Caco-2 (cell line): ENCODE measurements around the gene LPAR1. TPM values are rescaled to one million over a fixed set of nuclear protein-coding genes. Genes with fewer than 3 reads are reported as not detected.

Experiments
- BruUV-seq: library from RNA; stranded (reverse); fragments of 400-500 nt; replicated peaks from 2 replicates; lab custom pipeline; 2021; lab: Mats Ljungman, UMichigan
- CTCF ChIA-PET: fragments of 300-600 bp; sonication (Branson Sonifier 250); formaldehyde crosslinking; loops from one replicate; lab custom pipeline; 2022; ENCODE audit warnings: antibody characterized with exemption; lab: Charles Lee
- POLR2A ChIA-PET: fragments of 300-600 bp; sonication (Branson Sonifier 250); formaldehyde crosslinking; loops from one replicate; lab custom pipeline; 2022; ENCODE audit warnings: antibody characterized with exemption; lab: Charles Lee
- DNase-seq, 2 experiments: peaks; one replicate each; pipeline versions ENCODE4 v3.0.0 to v3.0.0-alpha.2; 2020 to 2022
- H3K27me3 ChIP-seq: replicated peaks from 2 replicates; pipeline ENCODE4 v1.6.0; 2011; ENCODE audit warnings: low read length; ENCODE audit not compliant: control insufficient read depth, insufficient read depth
- H3K36me3 ChIP-seq: 2 replicates; pipeline ENCODE4 v1.5.1; 2011; ENCODE audit warnings: low read length; ENCODE audit not compliant: control insufficient read depth, insufficient read depth
- H3K4me1 ChIP-seq: fragments of 250-450 bp; sonication (Bioruptor Pico); 2 replicates; pipeline ENCODE4 v1.5.1; 2020; ENCODE audit warnings: mild to moderate bottlenecking
- H3K4me3 ChIP-seq: 2 replicates; pipeline ENCODE4 v1.5.1; 2011; ENCODE audit warnings: low read depth, mild to moderate bottlenecking, control low read depth, low read length
- H3K9me3 ChIP-seq: fragments of 250-450 bp; sonication (Bioruptor Pico); 2 replicates; pipeline ENCODE4 v1.5.1; 2020; ENCODE audit warnings: mild to moderate bottlenecking, moderate library complexity
- H3K27ac Mint-ChIP-seq: one replicate; pipeline ENCODE4 v1.8.0; 2022; ENCODE audit warnings: mixed read lengths; ENCODE audit not compliant: unreplicated experiment
- H3K27me3 Mint-ChIP-seq: one replicate; pipeline ENCODE4 v1.8.0; 2022; ENCODE audit warnings: mixed read lengths; ENCODE audit not compliant: insufficient read depth, unreplicated experiment
- H3K36me3 Mint-ChIP-seq: one replicate; pipeline ENCODE4 v1.8.0; 2022; ENCODE audit warnings: mild to moderate bottlenecking, mixed read lengths; ENCODE audit not compliant: insufficient read depth, unreplicated experiment
- H3K4me1 Mint-ChIP-seq: one replicate; pipeline ENCODE4 v1.8.0; 2022; ENCODE audit warnings: low read depth, mixed read lengths; ENCODE audit not compliant: unreplicated experiment
- H3K4me3 Mint-ChIP-seq: one replicate; pipeline ENCODE4 v1.8.0; 2022; ENCODE audit warnings: mild to moderate bottlenecking, moderate library complexity, mixed read lengths; ENCODE audit not compliant: unreplicated experiment
- H3K9me3 Mint-ChIP-seq: one replicate; pipeline ENCODE4 v1.8.0; 2022; ENCODE audit warnings: mixed read lengths; ENCODE audit not compliant: unreplicated experiment
- intact Hi-C: fragments of 100-400 bp; cut with micrococcal nuclease; formaldehyde crosslinking; loops from one replicate; pipeline ENCODE4 v1.10.0; 2022; ENCODE audit not compliant: unreplicated experiment
- total RNA-seq: library from RNA; stranded (reverse); gene quantifications from 2 replicates; pipeline ENCODE4 v1.2.3, GENCODE V29; 2022
- TF ChIP-seq, protein P1 (sequence below), 2 experiments: fragments of 200-600 bp in 1 of 2; IDR thresholded peaks; 1 replicate in 1 of 2; 2 replicates in 1 of 2; pipeline versions ENCODE4 v1.5.1 to v1.8.0; 2011 to 2022; ENCODE audit warnings: antibody characterized with exemption in 1 of 2, control low read depth in 1 of 2, inconsistent platforms in 1 of 2, low read depth in 1 of 2, low read length in 1 of 2, mild to moderate bottlenecking in 1 of 2, moderate library complexity in 1 of 2; ENCODE audit not compliant: insufficient read depth in 1 of 2, severe bottlenecking in 1 of 2, unreplicated experiment in 1 of 2

Gene LPAR1
- total RNA-seq, 1 experiment from 2014 or later: 20.3 TPM

DNA sequence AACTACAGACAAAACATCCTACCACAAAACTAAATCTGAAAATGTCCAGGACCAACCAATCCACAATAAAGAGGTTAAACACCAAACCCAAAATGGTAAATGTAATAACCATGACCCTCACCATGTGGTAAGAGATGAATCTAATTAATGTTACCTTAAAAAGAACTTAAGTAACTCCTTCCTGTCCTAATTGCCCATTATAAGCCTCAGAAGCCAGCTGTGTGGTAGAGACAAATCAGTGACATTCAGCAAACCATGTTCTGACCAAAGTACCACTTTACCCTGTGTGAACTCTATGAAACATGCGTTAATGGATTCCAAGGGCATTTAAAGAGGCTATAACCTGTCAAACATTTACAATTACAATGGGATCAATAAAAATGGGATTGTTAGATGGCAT, 25.0 kb downstream of the LPAR1 start:
- Mint-ChIP-seq H3K27ac (peak overlapping the region; percentile 46), H3K36me3 (peaks cover 5% of the 10 kb centered on the region), H3K4me3 (no peak overlapping the region), H3K4me1 (peaks cover 6% of the 10 kb centered on the region), H3K9me3 (no peaks in the 10 kb centered on the region), H3K27me3 (no peaks in the 10 kb centered on the region)
- ChIA-PET POLR2A (no interaction called here), CTCF (no interaction called here)
- Histone ChIP-seq H3K4me3 (no peak overlapping the region), H3K36me3 (no peaks in the 10 kb centered on the region), H3K9me3 (no peaks in the 10 kb centered on the region), H3K4me1 (peaks cover 24% of the 10 kb centered on the region), H3K27me3 (no peaks in the 10 kb centered on the region)
- DNase-seq: peak in 1 of 2 experiments; percentile 9
- BruUV-seq: no TSS peak
- intact Hi-C loops: loop anchor here (1.0 kb wide), 2 partner anchors 22 to 43 kb away; no protein-coding TSS in a partner anchor
- TF ChIP-seq, protein P1, sequence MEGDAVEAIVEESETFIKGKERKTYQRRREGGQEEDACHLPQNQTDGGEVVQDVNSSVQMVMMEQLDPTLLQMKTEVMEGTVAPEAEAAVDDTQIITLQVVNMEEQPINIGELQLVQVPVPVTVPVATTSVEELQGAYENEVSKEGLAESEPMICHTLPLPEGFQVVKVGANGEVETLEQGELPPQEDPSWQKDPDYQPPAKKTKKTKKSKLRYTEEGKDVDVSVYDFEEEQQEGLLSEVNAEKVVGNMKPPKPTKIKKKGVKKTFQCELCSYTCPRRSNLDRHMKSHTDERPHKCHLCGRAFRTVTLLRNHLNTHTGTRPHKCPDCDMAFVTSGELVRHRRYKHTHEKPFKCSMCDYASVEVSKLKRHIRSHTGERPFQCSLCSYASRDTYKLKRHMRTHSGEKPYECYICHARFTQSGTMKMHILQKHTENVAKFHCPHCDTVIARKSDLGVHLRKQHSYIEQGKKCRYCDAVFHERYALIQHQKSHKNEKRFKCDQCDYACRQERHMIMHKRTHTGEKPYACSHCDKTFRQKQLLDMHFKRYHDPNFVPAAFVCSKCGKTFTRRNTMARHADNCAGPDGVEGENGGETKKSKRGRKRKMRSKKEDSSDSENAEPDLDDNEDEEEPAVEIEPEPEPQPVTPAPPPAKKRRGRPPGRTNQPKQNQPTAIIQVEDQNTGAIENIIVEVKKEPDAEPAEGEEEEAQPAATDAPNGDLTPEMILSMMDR (IDR thresholded peaks at IDR 0.05; ENCODE audit: insufficient read depth in 1 of 2, low read depth in 1 of 2, low read length in 1 of 2, severe bottlenecking in 1 of 2, unreplicated experiment in 1 of 2): no peak

DNA sequence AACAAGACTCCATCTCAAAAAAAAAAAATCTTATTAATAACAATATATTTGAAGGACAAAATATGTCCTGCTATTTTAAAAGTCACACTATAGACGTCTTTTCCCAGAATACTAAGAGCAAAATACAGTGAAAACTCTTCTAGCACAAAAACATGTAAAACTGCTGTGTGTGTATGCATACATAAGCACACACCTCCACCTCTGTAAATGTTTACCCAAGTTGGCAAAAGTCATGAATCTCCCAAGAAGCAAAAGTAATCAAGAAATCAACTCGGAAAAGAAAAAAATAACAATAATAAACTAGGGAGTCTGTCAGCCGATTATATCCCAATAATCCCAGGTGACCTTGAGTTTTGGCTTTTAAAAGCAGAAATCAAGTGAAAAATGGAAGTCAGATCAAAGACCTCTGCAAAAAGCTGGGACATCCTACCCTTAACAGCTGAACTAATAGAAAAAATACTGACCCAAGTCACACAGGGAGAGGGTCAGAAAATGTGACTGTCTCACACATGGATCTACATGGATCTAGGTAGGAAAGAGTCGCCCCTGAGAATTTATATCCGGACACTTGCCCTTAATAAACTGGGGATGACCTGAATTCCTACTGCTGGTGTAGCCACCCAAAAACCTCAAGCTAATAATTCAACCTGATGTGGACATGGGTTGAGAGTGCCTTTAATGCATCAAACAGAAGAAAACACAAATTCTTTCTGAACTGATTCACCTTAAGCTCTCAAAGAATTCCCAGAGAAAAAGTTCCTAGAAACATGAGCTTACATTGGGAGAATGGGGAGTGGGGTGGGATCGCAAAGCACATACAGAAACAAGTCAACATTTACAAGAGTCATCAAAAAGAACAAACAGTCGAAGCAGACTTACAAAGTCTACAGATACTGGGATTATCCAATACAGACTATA, 29.9 kb downstream of the LPAR1 start:
- Mint-ChIP-seq H3K27ac (no peak overlapping the region), H3K27me3 (no peaks in the 10 kb centered on the region), H3K9me3 (peaks cover 16% of the 10 kb centered on the region), H3K4me1 (peaks cover 6% of the 10 kb centered on the region), H3K4me3 (no peak overlapping the region), H3K36me3 (no peaks in the 10 kb centered on the region)
- Histone ChIP-seq H3K4me3 (no peak overlapping the region), H3K36me3 (no peaks in the 10 kb centered on the region), H3K4me1 (peaks cover 16% of the 10 kb centered on the region), H3K27me3 (no peaks in the 10 kb centered on the region), H3K9me3 (no peaks in the 10 kb centered on the region)
- ChIA-PET CTCF (no interaction called here), POLR2A (no interaction called here)
- intact Hi-C loops: no loop called here
- TF ChIP-seq, protein P1 (IDR thresholded peaks at IDR 0.05; ENCODE audit: insufficient read depth in 1 of 2, low read depth in 1 of 2, low read length in 1 of 2, severe bottlenecking in 1 of 2, unreplicated experiment in 1 of 2): no peak
- no TSS peak for BruUV-seq
- no peak for DNase-seq

DNA sequence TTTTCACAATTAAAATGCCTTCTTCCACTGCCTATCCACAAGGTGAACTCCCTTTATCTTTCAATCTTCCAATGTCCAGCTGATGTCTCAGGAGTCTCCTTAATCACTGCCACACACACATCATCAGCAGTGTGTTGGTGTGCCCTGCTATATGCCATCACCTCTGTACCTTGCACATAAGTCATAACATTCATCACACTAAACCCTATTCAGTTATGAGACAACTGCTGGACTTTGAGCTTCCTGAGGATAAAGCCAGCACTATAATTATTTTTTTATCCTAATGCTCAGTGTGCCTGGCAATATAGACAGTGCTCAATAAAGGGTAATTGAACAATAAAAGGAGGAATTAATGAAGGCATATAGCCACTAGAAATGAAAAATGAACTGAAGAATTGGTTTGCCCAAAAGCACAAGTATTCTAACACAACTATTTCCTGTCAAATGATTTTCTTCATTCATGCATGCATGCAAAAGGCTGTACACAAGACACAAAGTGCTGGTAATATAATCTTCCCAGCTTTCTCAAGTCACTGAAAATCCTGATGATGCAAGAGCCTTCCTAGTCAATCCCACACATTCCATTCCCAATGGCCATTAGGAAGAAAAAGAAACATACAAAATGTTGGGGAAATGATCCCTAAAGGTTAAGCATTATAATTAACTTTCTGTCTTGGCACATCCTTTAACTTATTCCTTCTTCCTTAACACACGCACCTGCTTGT, 32.4 kb downstream of the LPAR1 start:
- no peaks in the 10 kb centered on the region for H3K36me3 Mint-ChIP-seq
- no peak for DNase-seq
- Histone ChIP-seq H3K27me3 (no peaks in the 10 kb centered on the region), H3K9me3 (no peaks in the 10 kb centered on the region; the same call in 1 of the 2 replicates), H3K4me3 (no peak overlapping the region), H3K36me3 (no peaks in the 10 kb centered on the region), H3K4me1 (peaks cover 5% of the 10 kb centered on the region)
- peaks cover 6% of the 10 kb centered on the region for H3K4me1 Mint-ChIP-seq
- TF ChIP-seq, protein P1 (IDR thresholded peaks at IDR 0.05; ENCODE audit: insufficient read depth in 1 of 2, low read depth in 1 of 2, low read length in 1 of 2, severe bottlenecking in 1 of 2, unreplicated experiment in 1 of 2): no peak
- H3K9me3 Mint-ChIP-seq: peaks cover 16% of the 10 kb centered on the region
- intact Hi-C loops: no loop called here
- POLR2A ChIA-PET: no interaction called here
- BruUV-seq: no TSS peak
- no peaks in the 10 kb centered on the region for H3K27me3 Mint-ChIP-seq
- H3K27ac Mint-ChIP-seq: no peak overlapping the region
- CTCF ChIA-PET: no interaction called here
- no peak overlapping the region for H3K4me3 Mint-ChIP-seq
